ENCODE data around the gene GLIS1. TPM values are rescaled to one million over a fixed set of nuclear protein-coding genes. Genes with fewer than 3 reads are reported as not detected.

GLIS1 gene
- total and polyA plus RNA-seq, 2 of the 8 experiments (the other 6 are each of a cell fraction or from before 2014, with no cell fraction given) = 0.15 to 0.22 TPM

GRCh38 chr1:53702341-53702740, 36.6 kb downstream of the GLIS1 start (continued):
- TF ChIP-seq CHD7 (IDR thresholded peaks at IDR 0.05; ENCODE audit: insufficient replicate concordance, low read length) = no peak
- no peak for TF ChIP-seq BACH1 (IDR thresholded peaks at IDR 0.05; ENCODE audit: low read length)
- no peak for TF ChIP-seq CTCF (IDR thresholded peaks at IDR 0.05; ENCODE audit: control extremely low read depth in 1 of 3, insufficient read depth in 1 of 3, low read depth in 1 of 3, low read length in 3 of 3)
- no peak for TF ChIP-seq GABPA (IDR thresholded peaks at IDR 0.05; ENCODE audit: borderline replicate concordance, insufficient read depth, low read length)
- no peak for TF ChIP-seq POLR2A (IDR thresholded peaks at IDR 0.05; ENCODE audit: control extremely low read depth in 1 of 2, low read depth in 2 of 2, low read length in 2 of 2)
- TF ChIP-seq MAX (IDR thresholded peaks at IDR 0.05) = no peak
- no peak for TF ChIP-seq ATF2 (IDR thresholded peaks at IDR 0.05; ENCODE audit: low read length)

Data from H1 (cell line).